Subcutaneous adipose tissue (tissue), 4 donors: Measurements from ENCODE around the gene DEPP1. TPM values are rescaled to one million over a fixed set of nuclear protein-coding genes. Genes with fewer than 3 reads are reported as not detected.

Source experiments
- CTCF ChIP-seq: fragments of 450-650 bp; IDR thresholded peaks from one replicate; pipeline ENCODE4 v1.5.1; 2016; ENCODE audit warnings: low read depth, mild to moderate bottlenecking, control low read depth, antibody characterized with exemption, moderate library complexity
- total RNA-seq, 4 donors: library from RNA; depleted of rRNA; stranded (reverse); fragments of >200 nt; gene quantifications; one replicate each; pipeline ENCODE4 v1.1.0, GENCODE V29; 2016

Gene DEPP1
- total RNA-seq, 4 donors from 2014 or later: 248 to 566 (median 406) TPM

GRCh38 chr10:44961931-44962750 lies 16.5 kb downstream of the DEPP1 start:
- no peak for TF ChIP-seq CTCF

GRCh38 chr10:44961230-44961571 lies 17.4 kb downstream of the DEPP1 start:
- TF ChIP-seq CTCF: no peak

GRCh38 chr10:44960482-44961229 lies 18.0 kb downstream of the DEPP1 start:
- TF ChIP-seq CTCF: no peak

- no peak for TF ChIP-seq CTCF
Measured at GRCh38 chr10:44960088-44960460, 18.5 kb downstream of the DEPP1 start.

GRCh38 chr10:44959247-44960087 lies 19.1 kb downstream of the DEPP1 start, which contains the start of gene RASSF4:
RASSF4 (plus strand) TSS chr10:44959802; CDS start chr10:44970203, 10,401 bp downstream.
- TF ChIP-seq CTCF: no peak

- TF ChIP-seq CTCF: no peak
Measured at GRCh38 chr10:44958898-44959246, 19.7 kb downstream of the DEPP1 start.
